OCI-LY1 (cell line): ENCODE measurements around the gene KREMEN2.

Experiments used
- H2AFZ ChIP-seq: fragments of 200-600 bp; sonication (generic), shearing (Covaris generic); 2 replicates; pipeline ENCODE4 v1.6.0; 2014; ENCODE audit warnings: antibody characterized with exemption, mild to moderate bottlenecking, low read length
- H3F3A ChIP-seq: fragments of 200-600 bp; sonication (generic), shearing (Covaris generic); 2 replicates; pipeline ENCODE4 v1.6.0; 2014; ENCODE audit warnings: mild to moderate bottlenecking, antibody characterized with exemption, low read length, moderate library complexity; ENCODE audit not compliant: insufficient read depth
- H3K27ac ChIP-seq: fragments of 200-600 bp; sonication (generic); 2 replicates; pipeline ENCODE4 v1.5.1; 2014; ENCODE audit warnings: low read length, mixed run types, mild to moderate bottlenecking, low read depth; ENCODE audit not compliant: poor library complexity, severe bottlenecking
- H3K27me3 ChIP-seq: fragments of 200-600 bp; sonication (generic); 2 replicates; pipeline ENCODE4 v1.6.0; 2014; ENCODE audit warnings: antibody characterized with exemption, mild to moderate bottlenecking, low read length, moderate library complexity; ENCODE audit not compliant: insufficient read depth
- H3K36me3 ChIP-seq: fragments of 200-600 bp; sonication (generic); 2 replicates; pipeline ENCODE4 v1.6.1; 2014; ENCODE audit warnings: mild to moderate bottlenecking, antibody characterized with exemption, low read length, moderate library complexity, mixed read lengths; ENCODE audit not compliant: insufficient read depth
- H3K4me1 ChIP-seq: fragments of 200-600 bp; sonication (generic); 2 replicates; pipeline ENCODE4 v1.5.1; 2014; ENCODE audit warnings: mild to moderate bottlenecking, low read length, moderate library complexity; ENCODE audit not compliant: insufficient read depth, severe bottlenecking
- H3K4me2 ChIP-seq: fragments of 200-600 bp; sonication (generic), shearing (Covaris generic); 2 replicates; pipeline ENCODE4 v1.6.1; 2014; ENCODE audit warnings: low read length
- H3K4me3 ChIP-seq: fragments of 200-600 bp; sonication (generic); 2 replicates; pipeline ENCODE4 v1.5.1; 2014; ENCODE audit warnings: low read length, low read depth, mild to moderate bottlenecking, mixed read lengths; ENCODE audit not compliant: poor library complexity, severe bottlenecking
- H3K79me2 ChIP-seq: fragments of 200-600 bp; shearing (Covaris generic); 2 replicates; pipeline ENCODE4 v1.6.1; 2016; ENCODE audit warnings: mixed run types, low read length, mixed read lengths; ENCODE audit not compliant: insufficient read depth
- H3K9ac ChIP-seq: fragments of 200-600 bp; sonication (generic), shearing (Covaris generic); 2 replicates; pipeline ENCODE4 v1.6.1; 2014; ENCODE audit warnings: mild to moderate bottlenecking, low read length, mixed read lengths
- H3K9me2 ChIP-seq: fragments of 200-600 bp; sonication (generic), shearing (Covaris generic); 2 replicates; pipeline ENCODE4 v1.6.1; 2014; ENCODE audit warnings: low read depth, mild to moderate bottlenecking, low read length, mixed read lengths
- H3K9me3 ChIP-seq: fragments of 200-600 bp; shearing (Covaris generic); 2 replicates; pipeline ENCODE4 v1.6.1; 2014; ENCODE audit warnings: low read length, mixed read lengths
- H4K20me1 ChIP-seq: fragments of 200-600 bp; sonication (generic), shearing (Covaris generic); 2 replicates; pipeline ENCODE4 v1.6.0; 2016; ENCODE audit warnings: mild to moderate bottlenecking, low read length; ENCODE audit not compliant: insufficient read depth
- EZH2 ChIP-seq: fragments of 200-600 bp; sonication (generic), shearing (Covaris generic); IDR thresholded peaks from 2 replicates; pipeline ENCODE4 v1.8.0; 2017; ENCODE audit warnings: borderline replicate concordance, mixed run types, mild to moderate bottlenecking, antibody characterized with exemption, low read length, moderate library complexity, mixed read lengths
- TF ChIP-seq, protein P1 (sequence below): fragments of 200-600 bp; sonication (generic), shearing (Covaris generic); IDR thresholded peaks from 2 replicates; pipeline ENCODE4 v1.5.1; 2017; ENCODE audit warnings: mild to moderate bottlenecking, antibody characterized with exemption, low read length, moderate library complexity, mixed read lengths

KREMEN2 gene

DNA sequence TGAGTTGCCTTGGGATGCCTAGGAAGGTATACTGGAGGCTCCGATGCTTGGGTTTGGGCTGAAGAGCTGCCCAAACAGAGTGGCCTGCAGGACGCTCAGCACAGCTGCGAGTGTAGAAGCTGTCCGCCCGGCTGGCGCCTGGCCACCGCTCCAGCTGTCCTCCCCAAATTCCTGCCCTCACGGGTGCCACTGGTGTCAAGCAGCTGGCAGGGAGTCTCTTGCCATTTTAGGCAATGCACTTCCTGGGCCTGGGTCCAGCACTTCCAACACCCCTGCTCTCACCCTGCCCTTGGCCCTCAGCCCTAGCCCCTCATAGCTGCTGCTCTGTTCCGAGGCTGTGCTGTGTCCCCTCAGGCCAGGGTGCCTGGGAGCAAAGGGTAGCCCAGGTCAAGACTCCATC, 21.4 kb downstream of the KREMEN2 start:
- no peak for TF ChIP-seq EZH2
- TF ChIP-seq, protein P1, sequence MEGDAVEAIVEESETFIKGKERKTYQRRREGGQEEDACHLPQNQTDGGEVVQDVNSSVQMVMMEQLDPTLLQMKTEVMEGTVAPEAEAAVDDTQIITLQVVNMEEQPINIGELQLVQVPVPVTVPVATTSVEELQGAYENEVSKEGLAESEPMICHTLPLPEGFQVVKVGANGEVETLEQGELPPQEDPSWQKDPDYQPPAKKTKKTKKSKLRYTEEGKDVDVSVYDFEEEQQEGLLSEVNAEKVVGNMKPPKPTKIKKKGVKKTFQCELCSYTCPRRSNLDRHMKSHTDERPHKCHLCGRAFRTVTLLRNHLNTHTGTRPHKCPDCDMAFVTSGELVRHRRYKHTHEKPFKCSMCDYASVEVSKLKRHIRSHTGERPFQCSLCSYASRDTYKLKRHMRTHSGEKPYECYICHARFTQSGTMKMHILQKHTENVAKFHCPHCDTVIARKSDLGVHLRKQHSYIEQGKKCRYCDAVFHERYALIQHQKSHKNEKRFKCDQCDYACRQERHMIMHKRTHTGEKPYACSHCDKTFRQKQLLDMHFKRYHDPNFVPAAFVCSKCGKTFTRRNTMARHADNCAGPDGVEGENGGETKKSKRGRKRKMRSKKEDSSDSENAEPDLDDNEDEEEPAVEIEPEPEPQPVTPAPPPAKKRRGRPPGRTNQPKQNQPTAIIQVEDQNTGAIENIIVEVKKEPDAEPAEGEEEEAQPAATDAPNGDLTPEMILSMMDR = no peak
- Histone ChIP-seq H3K27ac (no peak overlapping the region), H3K36me3 (no peaks in the 10 kb centered on the region), H3F3A (no peaks in the 10 kb centered on the region), H3K4me3 (no peak overlapping the region), H3K4me1 (peaks cover 23% of the 10 kb centered on the region), H3K27me3 (peaks cover 3% of the 10 kb centered on the region; the same call in 1 of the 2 replicates), H3K4me2 (no peak overlapping the region), H3K9ac (no peak overlapping the region), H2AFZ (no peak overlapping the region), H3K79me2 (no peaks in the 10 kb centered on the region), H3K9me3 (no peaks in the 10 kb centered on the region), H3K9me2 (no peaks in the 10 kb centered on the region), H4K20me1 (no peaks in the 10 kb centered on the region)

DNA sequence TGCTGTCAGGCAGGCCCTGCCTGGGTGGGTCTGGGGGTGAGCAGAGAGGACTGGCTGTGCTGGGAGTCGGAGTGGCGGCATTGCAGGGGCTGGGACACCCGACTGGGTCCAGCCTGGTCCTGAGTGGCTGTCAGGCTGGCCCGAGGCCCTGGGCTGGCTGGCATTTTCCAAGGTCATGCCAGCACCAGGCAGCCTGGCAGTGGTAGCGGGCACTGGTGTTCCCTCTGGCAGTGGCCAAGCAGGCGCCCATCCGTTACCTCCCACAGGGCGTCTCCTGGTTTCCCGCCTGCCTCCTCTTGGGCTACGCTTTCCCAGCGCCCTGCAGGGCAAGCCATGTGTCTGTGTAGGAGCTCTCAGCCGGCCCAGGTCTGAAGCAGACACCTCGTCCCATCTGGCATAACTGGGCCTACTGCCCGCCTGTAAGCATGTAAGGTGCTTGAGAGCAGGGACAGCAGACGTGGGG, 21.8 kb downstream of the KREMEN2 start:
- Histone ChIP-seq H3K4me1 (peaks cover 20% of the 10 kb centered on the region), H3K9me2 (no peaks in the 10 kb centered on the region), H3K79me2 (no peaks in the 10 kb centered on the region), H3K36me3 (no peaks in the 10 kb centered on the region), H4K20me1 (no peaks in the 10 kb centered on the region), H3K9ac (no peak overlapping the region), H3K9me3 (no peaks in the 10 kb centered on the region), H3K27me3 (peaks cover 3% of the 10 kb centered on the region; the same call in 1 of the 2 replicates), H3K27ac (no peak overlapping the region), H3K4me3 (no peak overlapping the region), H3K4me2 (no peak overlapping the region), H3F3A (no peaks in the 10 kb centered on the region), H2AFZ (no peak overlapping the region)
- no peak for TF ChIP-seq EZH2
- TF ChIP-seq, protein P1 = no peak

DNA sequence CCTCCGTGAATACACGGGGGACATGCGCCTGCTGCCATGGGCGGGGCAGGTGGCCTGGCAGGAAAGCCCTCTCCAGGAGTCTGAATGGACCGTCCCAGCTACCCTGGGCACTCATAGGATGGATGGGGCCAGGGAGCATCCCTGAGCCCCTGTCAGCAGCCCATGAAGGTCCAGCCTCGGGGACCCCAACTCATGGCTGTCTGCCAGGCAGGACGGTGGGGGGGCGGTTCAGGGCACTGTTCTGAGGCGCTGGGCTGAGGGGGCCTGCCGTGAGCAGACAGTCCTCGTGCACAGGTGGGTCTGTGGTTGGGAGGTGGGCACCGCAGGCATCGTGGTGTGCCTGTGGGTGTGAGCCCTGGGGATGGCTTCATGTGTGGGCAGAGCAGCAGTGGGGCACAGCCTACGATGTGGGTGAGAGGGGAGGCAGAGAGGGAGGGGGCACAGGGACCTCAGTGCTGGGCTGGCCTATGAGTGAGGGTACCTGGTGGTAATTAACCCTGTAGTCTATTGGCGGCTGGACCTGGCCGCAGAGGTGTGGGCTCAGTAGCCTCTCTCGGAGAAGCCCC, 22.6 kb downstream of the KREMEN2 start:
- Histone ChIP-seq H3K9me2 (no peaks in the 10 kb centered on the region), H3K27ac (no peak overlapping the region), H3F3A (no peaks in the 10 kb centered on the region), H3K4me3 (no peak overlapping the region), H3K36me3 (no peaks in the 10 kb centered on the region), H3K4me2 (no peak overlapping the region), H3K4me1 (peaks cover 16% of the 10 kb centered on the region), H4K20me1 (no peaks in the 10 kb centered on the region), H3K9me3 (no peaks in the 10 kb centered on the region), H2AFZ (no peak overlapping the region), H3K79me2 (no peaks in the 10 kb centered on the region), H3K27me3 (peaks cover 3% of the 10 kb centered on the region; the same call in 1 of the 2 replicates), H3K9ac (no peak overlapping the region)
- no peak for TF ChIP-seq EZH2
- TF ChIP-seq, protein P1 = no peak
